IMR-90 (cell line): Measurements from ENCODE around the gene SNRPA1. TPM values are rescaled to one million over a fixed set of nuclear protein-coding genes. Genes with fewer than 3 reads are reported as not detected.

ENCODE experiments used
- ATAC-seq: fragments of 200-7000 bp; cut with Tn5 transposase; 2 replicates; pipeline ENCODE4 v1.9.1; 2020; ENCODE audit warnings: low read depth, mild to moderate bottlenecking, moderate library complexity
- BruUV-seq: library from RNA; stranded (reverse); fragments of 400-500 nt; replicated peaks from 2 replicates; lab custom pipeline; 2021; lab: Mats Ljungman, UMichigan
- CTCF ChIA-PET: fragments of 300-600 bp; formaldehyde crosslinking; extraction: SDS; loops from one replicate; lab custom pipeline; 2021; ENCODE audit warnings: antibody characterized with exemption; lab: Yijun Ruan, JAX
- POLR2A ChIA-PET: fragments of 300-600 bp; sonication (Branson Sonifier 250); formaldehyde crosslinking; loops from one replicate; lab custom pipeline; 2022; ENCODE audit warnings: antibody characterized with exemption; ENCODE audit not compliant: unreplicated experiment; lab: Charles Lee
- DNase-seq: peaks from one replicate; pipeline ENCODE4 v3.0.0; 2013
- H2AFZ ChIP-seq: replicated peaks from 2 replicates; pipeline ENCODE3; 2013; ENCODE audit warnings: low read length, mild to moderate bottlenecking; ENCODE audit not compliant: poor library complexity
- H2AK5ac ChIP-seq: 2 replicates; pipeline ENCODE4 v1.6.1; 2013; ENCODE audit warnings: low read depth, low read length, inconsistent platforms
- H2AK9ac ChIP-seq: replicated peaks from 2 replicates; pipeline ENCODE3; 2013; ENCODE audit warnings: mild to moderate bottlenecking, low read depth, low read length, moderate library complexity; ENCODE audit not compliant: poor library complexity
- H2BK120ac ChIP-seq: 2 replicates; pipeline ENCODE4 v1.6.1; 2013; ENCODE audit warnings: low read depth, low read length, inconsistent platforms
- H2BK15ac ChIP-seq: 3 replicates; pipeline ENCODE4 v1.6.1; 2013; ENCODE audit warnings: low read depth, low read length, inconsistent platforms
- H2BK20ac ChIP-seq: 2 replicates; pipeline ENCODE4 v1.6.1; 2013; ENCODE audit warnings: low read depth, mild to moderate bottlenecking, inconsistent platforms, low read length, moderate library complexity
- H2BK5ac ChIP-seq: 2 replicates; pipeline ENCODE4 v1.6.1; 2013; ENCODE audit warnings: mild to moderate bottlenecking, low read depth, low read length, inconsistent platforms; ENCODE audit not compliant: poor library complexity, severe bottlenecking
- H3K14ac ChIP-seq: replicated peaks from 2 replicates; pipeline ENCODE4 v1.6.1; 2013; ENCODE audit warnings: low read depth, low read length, inconsistent platforms
- H3K18ac ChIP-seq: 2 replicates; pipeline ENCODE4 v1.6.1; 2013; ENCODE audit warnings: low read depth, low read length, control low read depth
- H3K23ac ChIP-seq: 2 replicates; pipeline ENCODE4 v1.6.1; 2013; ENCODE audit warnings: low read depth, low read length, inconsistent platforms
- H3K27ac ChIP-seq: 2 replicates; pipeline ENCODE4 v1.5.1; 2013; ENCODE audit warnings: mild to moderate bottlenecking, control low read depth, low read length; ENCODE audit not compliant: insufficient read depth
- H3K27me3 ChIP-seq: 2 replicates; pipeline ENCODE4 v1.6.1; 2013; ENCODE audit warnings: low read length; ENCODE audit not compliant: control insufficient read depth, insufficient read depth
- H3K36me3 ChIP-seq: 2 replicates; pipeline ENCODE4 v1.6.1; 2013; ENCODE audit warnings: low read length, mixed read lengths; ENCODE audit not compliant: control insufficient read depth, insufficient read depth
- H3K4ac ChIP-seq: 2 replicates; pipeline ENCODE4 v1.6.1; 2013; ENCODE audit warnings: low read depth, low read length, inconsistent platforms
- H3K4me1 ChIP-seq: 2 replicates; pipeline ENCODE4 v1.6.1; 2013; ENCODE audit warnings: low read length, mixed read lengths; ENCODE audit not compliant: control insufficient read depth, insufficient read depth
- H3K4me2 ChIP-seq: 2 replicates; pipeline ENCODE4 v1.6.1; 2013; ENCODE audit warnings: low read depth, mild to moderate bottlenecking, control low read depth, low read length, moderate library complexity
- H3K4me3 ChIP-seq: 2 replicates; pipeline ENCODE4 v1.5.1; 2013; ENCODE audit warnings: low read depth, mild to moderate bottlenecking, control low read depth, low read length, moderate library complexity; ENCODE audit not compliant: insufficient read depth
- H3K56ac ChIP-seq: 2 replicates; pipeline ENCODE4 v1.6.1; 2013; ENCODE audit warnings: low read length, inconsistent platforms; ENCODE audit not compliant: insufficient read depth; ENCODE audit errors: extremely low read depth
- H3K79me1 ChIP-seq, 2 experiments: 2 replicates each; pipeline ENCODE4 v1.6.1; 2013; ENCODE audit warnings: low read length in 2 of 2, inconsistent platforms in 1 of 2, low read depth in 1 of 2
- H3K9ac ChIP-seq: 2 replicates; pipeline ENCODE4 v1.6.1; 2013; ENCODE audit warnings: low read depth, low read length, control low read depth
- H3K9me1 ChIP-seq: 2 replicates; pipeline ENCODE4 v1.6.1; 2013; ENCODE audit warnings: low read length, inconsistent platforms; ENCODE audit not compliant: insufficient read depth
- H3K9me3 ChIP-seq: 2 replicates; pipeline ENCODE4 v1.6.1; 2013; ENCODE audit warnings: low read length; ENCODE audit not compliant: control insufficient read depth, insufficient read depth
- H4K20me1 ChIP-seq: 2 replicates; pipeline ENCODE4 v1.6.1; 2013; ENCODE audit warnings: low read length, inconsistent platforms; ENCODE audit not compliant: insufficient read depth
- H4K5ac ChIP-seq: 2 replicates; pipeline ENCODE4 v1.6.1; 2013; ENCODE audit warnings: mild to moderate bottlenecking, low read depth, low read length, control low read depth
- H4K8ac ChIP-seq, 2 experiments: 2 replicates each; pipeline ENCODE4 v1.6.1; 2013; ENCODE audit warnings: low read depth in 2 of 2, low read length in 2 of 2, control low read depth in 1 of 2, inconsistent platforms in 1 of 2
- H4K91ac ChIP-seq: 2 replicates; pipeline ENCODE4 v1.6.1; 2013; ENCODE audit warnings: low read depth, low read length, inconsistent platforms; ENCODE audit not compliant: insufficient read depth
- BHLHE40 ChIP-seq: fragments of 150-350 bp; IDR thresholded peaks from 2 replicates; pipeline ENCODE4 v1.6.1; 2016; ENCODE audit warnings: mild to moderate bottlenecking, low read depth, low read length
- CEBPB ChIP-seq: IDR thresholded peaks from 2 replicates; pipeline ENCODE4 v1.6.1; 2012; ENCODE audit warnings: low read depth, low read length, improper control_type of control experiment
- CHD1 ChIP-seq: IDR thresholded peaks from 2 replicates; pipeline ENCODE4 v1.6.1; 2012; ENCODE audit warnings: low read depth, low read length, improper control_type of control experiment
- ELK1 ChIP-seq: fragments of 150-350 bp; IDR thresholded peaks from 2 replicates; pipeline ENCODE4 v1.6.1; 2016; ENCODE audit warnings: low read depth, mild to moderate bottlenecking, low read length, moderate library complexity, borderline replicate concordance
- FOS ChIP-seq: fragments of 150-350 bp; IDR thresholded peaks from 2 replicates; pipeline ENCODE4 v1.6.1; 2016; ENCODE audit warnings: low read depth, low read length
- MAFK ChIP-seq: IDR thresholded peaks from 2 replicates; pipeline ENCODE4 v1.6.1; 2012; ENCODE audit warnings: low read depth, low read length, improper control_type of control experiment
- MAZ ChIP-seq: IDR thresholded peaks from 2 replicates; pipeline ENCODE4 v1.6.1; 2012; ENCODE audit warnings: low read depth, mild to moderate bottlenecking, low read length, improper control_type of control experiment, moderate library complexity, borderline replicate concordance
- MXI1 ChIP-seq: IDR thresholded peaks from 2 replicates; pipeline ENCODE4 v1.6.1; 2012; ENCODE audit warnings: low read depth, mild to moderate bottlenecking, low read length, moderate library complexity, borderline replicate concordance
- NFE2L2 ChIP-seq: fragments of 150-350 bp; IDR thresholded peaks from 2 replicates; pipeline ENCODE4 v1.6.1; 2016; ENCODE audit warnings: low read depth, mild to moderate bottlenecking, low read length
- POLR2A ChIP-seq: IDR thresholded peaks from 2 replicates; pipeline ENCODE4 v1.6.1; 2012; ENCODE audit warnings: mild to moderate bottlenecking, low read depth, low read length
- RAD21 ChIP-seq: IDR thresholded peaks from 2 replicates; pipeline ENCODE4 v1.6.1; 2012; ENCODE audit warnings: low read length, improper control_type of control experiment
- RCOR1 ChIP-seq: IDR thresholded peaks from 2 replicates; pipeline ENCODE4 v1.6.1; 2012; ENCODE audit warnings: mild to moderate bottlenecking, low read length, improper control_type of control experiment; ENCODE audit not compliant: insufficient replicate concordance
- RFX5 ChIP-seq: IDR thresholded peaks from 2 replicates; pipeline ENCODE4 v1.8.0; 2012; ENCODE audit warnings: low read depth, mild to moderate bottlenecking, low read length, moderate library complexity
- USF2 ChIP-seq: fragments of 150-350 bp; IDR thresholded peaks from 2 replicates; pipeline ENCODE4 v1.6.1; 2017; ENCODE audit warnings: mild to moderate bottlenecking, antibody characterized with exemption, low read length, low read depth
- WGBS, 2 experiments: methylation state at CpG; one replicate each; pipeline versions ENCODE4 v1.1.5 to v1.1.7; 2013; ENCODE audit warnings: missing lambda C conversion rate in 2 of 2; ENCODE audit not compliant: insufficient read length in 1 of 2; ENCODE audit errors: extremely low coverage in 2 of 2; 5-methylcytosine and 5-hydroxymethylcytosine counted together
- dilution Hi-C: fragments of 300-500 bp; cut with HindIII; formaldehyde crosslinking; loops from one replicate; pipeline ENCODE4 v1.14.3; 2018; ENCODE audit warnings: low sequenced_read_pairs; ENCODE audit not compliant: unreplicated experiment
- in situ Hi-C: fragments of 300-500 bp; cut with MboI; formaldehyde crosslinking; loops from 3 replicates; pipeline ENCODE4 v1.14.3; 2019; ENCODE audit warnings: low sequenced_read_pairs, inconsistent platforms, mixed read lengths
- intact Hi-C: fragments of 100-400 bp; cut with micrococcal nuclease; formaldehyde crosslinking; loops from 2 replicates; pipeline ENCODE4 v1.10.0; 2022
- polyA plus RNA-seq, 3 experiments: library from polyadenylated mRNA; depleted of rRNA; stranded (reverse); fragments of >200 nt; gene quantifications; 2 replicates each; pipeline ENCODE4 v1.2.3, GENCODE V29; 2012; ENCODE audit warnings: low replicate concordance in 1 of 3
- total RNA-seq: library from RNA; depleted of rRNA; stranded (reverse); fragments of >200 nt; gene quantifications from 2 replicates; pipeline ENCODE4 v1.2.3, GENCODE V29; 2012

Gene SNRPA1
- total and polyA plus RNA-seq, 2 of the 4 experiments (the other 2 are of a cell fraction): 37.1 to 79.9 TPM

- H2AK5ac ChIP-seq: peak within 1 kb of the TSS; percentile 95
- DNase-seq (peak; percentile 84), ATAC-seq (peak; percentile 96)
- peaks cover 41% of the 10 kb centered on the region for H3K36me3 ChIP-seq
- ChIA-PET CTCF (interaction anchor here (1.0 kb wide), 2 partner anchors 10 to 12 kb away, joined by 3 to 4 read pairs; no protein-coding TSS in a partner anchor), POLR2A (no interaction called here)
- peak within 1 kb of the TSS; percentile 95 for H3K23ac ChIP-seq
- peak within 1 kb of the TSS; percentile 86 for H3K4me2 ChIP-seq
- peak within 1 kb of the TSS; percentile 86 for H2AFZ ChIP-seq
- peaks cover 31 to 50% of the 10 kb centered on the region in 2 experiments for H3K79me1 ChIP-seq
- in situ Hi-C loops: no loop called here
- H4K91ac ChIP-seq: peak within 1 kb of the TSS; percentile 87
- peak within 1 kb of the TSS; percentile 96 for H3K9ac ChIP-seq
- H3K27me3 ChIP-seq: no peaks in the 10 kb centered on the region
- peak within 1 kb of the TSS; percentile 25; the same call in 1 of the 3 replicates for H2BK15ac ChIP-seq
- H3K27ac ChIP-seq: peak within 1 kb of the TSS; percentile 70
- 0 out of 2 replicates have a peak, but pooled peaks cover 2% of the 10 kb centered on the region for H3K4me1 ChIP-seq
- intact Hi-C loops: no loop called here
- dilution Hi-C loops: no loop called here
- peaks cover 7% of the 10 kb centered on the region; the same call in 1 of the 2 replicates for H3K9me1 ChIP-seq
- H2BK5ac ChIP-seq: peak within 1 kb of the TSS; percentile 44
- peak within 1 kb of the TSS; percentile 75 to 95 for H4K8ac ChIP-seq
- H3K14ac ChIP-seq: peak within 1 kb of the TSS; percentile 95
- H2BK120ac ChIP-seq: peak within 1 kb of the TSS; percentile 47; the same call in 1 of the 2 replicates
- no peak within 1 kb of the TSS for H3K18ac ChIP-seq
- H3K56ac ChIP-seq: peak within 1 kb of the TSS; percentile 93
- peak within 1 kb of the TSS; percentile 60 for H4K5ac ChIP-seq
- peak within 1 kb of the TSS; percentile 99 for H2AK9ac ChIP-seq
- no peak within 1 kb of the TSS for H2BK20ac ChIP-seq
- BruUV-seq: TSS peak; percentile 62
- H3K4ac ChIP-seq: peak within 1 kb of the TSS; percentile 82
- peak within 1 kb of the TSS; percentile 77 for H3K4me3 ChIP-seq
- no peaks in the 10 kb centered on the region for H3K9me3 ChIP-seq
- 0% methylated on average over 53 of the region's 91 CpGs; no CpG with 5 or more reads in 1 of the 2 experiments for WGBS, 2 experiments
- peaks cover 16% of the 10 kb centered on the region; the same call in 1 of the 2 replicates for H4K20me1 ChIP-seq
- TF ChIP-seq CEBPB (peak; percentile 68; the same call in 1 of the 2 replicates), BHLHE40 (no peak), RAD21 (no peak), FOS (no peak), ELK1 (no peak), RCOR1 (no peak), CHD1 (no peak; the same call in 1 of the 2 replicates), MXI1 (peak; percentile 92), MAFK (no peak), MAZ (peak; percentile 18; the same call in 1 of the 2 replicates), USF2 (peak; percentile 83), NFE2L2 (no peak), POLR2A (peak; percentile 79), RFX5 (no peak; the same call in 1 of the 2 replicates)
Measured at GRCh38 chr15:101277038-101277822, 17.8 kb downstream of the SNRPA1 start, which contains the start of gene SELENOS. Gene SELENOS, minus strand, starts transcription at chr15:101277485. Its CDS starts 68 bp downstream, at chr15:101277417.
